ENCODE results near the gene ID1.
"Not testable (repeated sequence)": the region's sequence is repeated elsewhere in the genome, so short reads cannot be mapped to it uniquely, and the experiment has no call there.

Gene ID1

DNA sequence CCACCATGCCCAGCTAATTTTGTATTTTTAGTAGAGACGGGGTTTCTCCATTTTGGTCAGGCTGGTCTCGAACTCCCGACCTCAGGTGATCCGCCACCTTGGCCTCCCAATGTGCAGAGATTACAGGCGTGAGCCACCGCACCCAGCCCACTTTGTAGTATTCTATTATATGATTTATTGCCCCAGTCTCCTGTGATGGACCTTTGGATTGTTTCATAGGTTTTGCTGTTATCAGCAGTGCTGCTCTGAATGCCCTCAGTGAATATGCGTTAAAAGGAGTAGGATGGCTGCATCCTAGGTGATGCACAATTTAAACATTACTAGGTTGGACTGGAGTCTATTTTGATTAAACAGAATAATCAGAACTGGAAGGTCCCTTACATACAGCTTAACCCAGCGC is 10.3 kb downstream of the ID1 start:
- Histone ChIP-seq H3K4me3 (ENCODE audit: severe bottlenecking) (no peak overlapping the region), H3K36me3 (ENCODE audit: low read depth) (no peaks in the 10 kb centered on the region), H3K9me3 (ENCODE audit: severe bottlenecking) (no peaks in the 10 kb centered on the region), H3K4me1 (ENCODE audit: insufficient read depth, poor library complexity, severe bottlenecking) (peaks cover 20% of the 10 kb centered on the region), H3K27ac (ENCODE audit: poor library complexity, severe bottlenecking) (no peak overlapping the region), H3K27me3 (ENCODE audit: insufficient read depth, poor library complexity, severe bottlenecking) (no peaks in the 10 kb centered on the region)
- TF ChIP-seq, protein P1, sequence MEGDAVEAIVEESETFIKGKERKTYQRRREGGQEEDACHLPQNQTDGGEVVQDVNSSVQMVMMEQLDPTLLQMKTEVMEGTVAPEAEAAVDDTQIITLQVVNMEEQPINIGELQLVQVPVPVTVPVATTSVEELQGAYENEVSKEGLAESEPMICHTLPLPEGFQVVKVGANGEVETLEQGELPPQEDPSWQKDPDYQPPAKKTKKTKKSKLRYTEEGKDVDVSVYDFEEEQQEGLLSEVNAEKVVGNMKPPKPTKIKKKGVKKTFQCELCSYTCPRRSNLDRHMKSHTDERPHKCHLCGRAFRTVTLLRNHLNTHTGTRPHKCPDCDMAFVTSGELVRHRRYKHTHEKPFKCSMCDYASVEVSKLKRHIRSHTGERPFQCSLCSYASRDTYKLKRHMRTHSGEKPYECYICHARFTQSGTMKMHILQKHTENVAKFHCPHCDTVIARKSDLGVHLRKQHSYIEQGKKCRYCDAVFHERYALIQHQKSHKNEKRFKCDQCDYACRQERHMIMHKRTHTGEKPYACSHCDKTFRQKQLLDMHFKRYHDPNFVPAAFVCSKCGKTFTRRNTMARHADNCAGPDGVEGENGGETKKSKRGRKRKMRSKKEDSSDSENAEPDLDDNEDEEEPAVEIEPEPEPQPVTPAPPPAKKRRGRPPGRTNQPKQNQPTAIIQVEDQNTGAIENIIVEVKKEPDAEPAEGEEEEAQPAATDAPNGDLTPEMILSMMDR (IDR thresholded peaks at IDR 0.05; ENCODE audit: poor library complexity, severe bottlenecking): no peak
- no peak for DNase-seq (ENCODE audit: low spot score)
- ATAC-seq (ENCODE audit: low read depth): no peak

- Histone ChIP-seq H3K4me3 (ENCODE audit: severe bottlenecking) (no peak overlapping the region), H3K27ac (ENCODE audit: poor library complexity, severe bottlenecking) (no peak overlapping the region), H3K27me3 (ENCODE audit: insufficient read depth, poor library complexity, severe bottlenecking) (no peaks in the 10 kb centered on the region), H3K4me1 (ENCODE audit: insufficient read depth, poor library complexity, severe bottlenecking) (peaks cover under 1% of the 10 kb centered on the region), H3K9me3 (ENCODE audit: severe bottlenecking) (no peaks in the 10 kb centered on the region), H3K36me3 (ENCODE audit: low read depth) (no peaks in the 10 kb centered on the region)
- DNase-seq (ENCODE audit: low spot score) (no peak), ATAC-seq (ENCODE audit: low read depth) (no peak)
- TF ChIP-seq, protein P1 (IDR thresholded peaks at IDR 0.05; ENCODE audit: poor library complexity, severe bottlenecking): no peak
These were observed 12.5 kb downstream of the ID1 start for GRCh38 chr20:31617432-31618104.

- no peak overlapping the region for H3K4me3 ChIP-seq (ENCODE audit: severe bottlenecking)
- no peak for ATAC-seq (ENCODE audit: low read depth)
- no peaks in the 10 kb centered on the region for H3K36me3 ChIP-seq (ENCODE audit: low read depth)
- TF ChIP-seq, protein P1 (IDR thresholded peaks at IDR 0.05; ENCODE audit: poor library complexity, severe bottlenecking): no peak
- H3K4me1 ChIP-seq (ENCODE audit: insufficient read depth, poor library complexity, severe bottlenecking): no peaks in the 10 kb centered on the region
- no peaks in the 10 kb centered on the region for H3K9me3 ChIP-seq (ENCODE audit: severe bottlenecking)
- no peaks in the 10 kb centered on the region for H3K27me3 ChIP-seq (ENCODE audit: insufficient read depth, poor library complexity, severe bottlenecking)
- no peak for DNase-seq (ENCODE audit: low spot score)
- H3K27ac ChIP-seq (ENCODE audit: poor library complexity, severe bottlenecking): no peak overlapping the region
These were observed 15.2 kb downstream of the ID1 start for GRCh38 chr20:31620246-31620645.

DNA sequence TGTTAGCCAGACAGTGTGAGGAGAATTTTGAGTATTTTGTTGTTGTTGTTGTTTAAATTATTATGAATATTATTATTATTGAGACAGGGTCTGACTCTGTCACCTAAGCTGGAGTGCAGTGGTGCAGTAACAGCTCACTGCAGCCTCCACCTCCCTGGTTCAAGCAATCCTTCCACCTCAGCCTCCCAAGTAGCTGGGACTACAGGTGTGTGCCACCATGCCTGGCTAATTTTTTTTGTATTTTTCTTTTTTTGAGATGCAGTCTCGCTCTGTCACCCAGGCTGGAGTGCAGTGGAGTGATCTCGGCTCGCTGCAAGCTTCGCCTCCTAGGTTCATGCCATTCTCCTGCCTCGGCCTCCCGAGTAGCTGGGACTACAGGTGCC is 18.0 kb downstream of the ID1 start:
- not testable (repeated sequence) for H3K36me3 ChIP-seq (ENCODE audit: low read depth); H3K4me3 ChIP-seq (ENCODE audit: severe bottlenecking); DNase-seq (ENCODE audit: low spot score); H3K27me3 ChIP-seq (ENCODE audit: insufficient read depth, poor library complexity, severe bottlenecking); H3K27ac ChIP-seq (ENCODE audit: poor library complexity, severe bottlenecking); H3K4me1 ChIP-seq (ENCODE audit: insufficient read depth, poor library complexity, severe bottlenecking); ATAC-seq (ENCODE audit: low read depth); H3K9me3 ChIP-seq (ENCODE audit: severe bottlenecking)

DNA sequence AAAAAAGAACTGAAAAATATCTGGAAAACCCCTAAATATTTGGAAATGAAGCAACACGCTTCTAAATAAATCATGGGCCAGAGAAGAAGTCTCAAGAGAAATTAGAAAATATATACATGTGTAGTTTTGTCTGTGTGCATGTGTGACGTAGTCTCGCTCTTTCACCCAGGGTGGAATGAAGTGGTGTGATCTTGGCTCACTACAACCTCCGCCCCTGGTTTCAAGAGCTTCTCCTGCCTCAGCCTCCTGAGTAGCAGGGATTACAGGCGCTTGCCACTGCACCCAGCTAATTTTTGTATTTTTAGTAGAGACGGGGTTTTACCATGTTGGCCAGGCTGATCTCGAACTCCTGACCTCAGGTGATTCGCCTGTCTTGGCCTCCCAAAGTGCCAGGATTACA is 21.4 kb downstream of the ID1 start:
- not testable (repeated sequence) for H3K4me1 ChIP-seq (ENCODE audit: insufficient read depth, poor library complexity, severe bottlenecking); H3K27me3 ChIP-seq (ENCODE audit: insufficient read depth, poor library complexity, severe bottlenecking); H3K4me3 ChIP-seq (ENCODE audit: severe bottlenecking); H3K27ac ChIP-seq (ENCODE audit: poor library complexity, severe bottlenecking); H3K9me3 ChIP-seq (ENCODE audit: severe bottlenecking); H3K36me3 ChIP-seq (ENCODE audit: low read depth); DNase-seq (ENCODE audit: low spot score); ATAC-seq (ENCODE audit: low read depth)

- not testable (repeated sequence) for H3K27ac ChIP-seq (ENCODE audit: poor library complexity, severe bottlenecking); H3K9me3 ChIP-seq (ENCODE audit: severe bottlenecking); H3K4me3 ChIP-seq (ENCODE audit: severe bottlenecking); DNase-seq (ENCODE audit: low spot score); ATAC-seq (ENCODE audit: low read depth); H3K4me1 ChIP-seq (ENCODE audit: insufficient read depth, poor library complexity, severe bottlenecking); H3K36me3 ChIP-seq (ENCODE audit: low read depth); H3K27me3 ChIP-seq (ENCODE audit: insufficient read depth, poor library complexity, severe bottlenecking)
These were observed 23.0 kb downstream of the ID1 start for GRCh38 chr20:31628057-31628456.
